GM13976 (cell line): ENCODE measurements around the gene CARD10.
"Not testable (repeated sequence)": the region's sequence is repeated elsewhere in the genome, so short reads cannot be mapped to it uniquely, and the experiment has no call there.

ENCODE experiments used
- DNase-seq: peaks from one replicate; pipeline ENCODE4 v3.0.0; 2012; ENCODE audit warnings: low spot score
- CTCF ChIP-seq: IDR thresholded peaks from 2 replicates; pipeline ENCODE4 v1.5.1; 2012; ENCODE audit warnings: borderline replicate concordance, mild to moderate bottlenecking; ENCODE audit not compliant: insufficient read depth; ENCODE audit errors: extremely low read depth, missing control alignments, control extremely low read depth
- in situ Hi-C: fragments of 300-500 bp; cut with MboI; formaldehyde crosslinking; loops from one replicate; pipeline ENCODE4 v1.12.0; 2022; ENCODE audit warnings: low sequenced_read_pairs, mixed read lengths, inconsistent platforms; ENCODE audit not compliant: unreplicated experiment

Gene CARD10

DNA sequence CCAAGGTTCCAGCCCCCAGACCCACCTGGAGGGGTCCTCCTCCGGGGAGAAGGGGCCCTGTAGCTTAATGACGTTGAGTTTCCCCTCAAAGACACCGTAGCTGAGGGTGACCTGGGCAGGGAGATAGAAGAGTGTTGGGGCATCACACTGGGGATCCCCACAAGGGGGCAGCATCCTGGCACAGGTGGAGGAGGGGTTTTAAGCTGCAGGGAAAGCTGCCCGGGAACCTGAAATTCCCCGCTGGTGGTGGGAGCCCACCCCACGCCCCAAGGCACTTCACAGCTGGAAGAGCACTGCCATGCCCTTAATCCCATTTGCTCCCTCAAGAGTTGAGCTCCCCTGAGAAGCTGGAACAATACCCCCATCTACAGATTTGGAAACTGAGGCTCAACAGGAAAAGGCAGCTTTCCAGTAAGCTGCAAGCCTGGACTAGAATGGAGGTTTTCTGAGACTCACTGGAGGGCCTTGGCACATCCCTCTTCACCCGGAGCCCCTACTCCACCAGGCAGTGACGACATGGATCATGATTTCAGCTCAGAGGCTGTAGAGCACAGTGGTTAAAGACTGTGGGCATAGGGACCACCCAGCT, 46.7 kb downstream of the CARD10 start:
- in situ Hi-C loops, result no loop called here
- TF ChIP-seq CTCF, result peak; percentile 34
- DNase-seq, result peak; percentile 71

DNA sequence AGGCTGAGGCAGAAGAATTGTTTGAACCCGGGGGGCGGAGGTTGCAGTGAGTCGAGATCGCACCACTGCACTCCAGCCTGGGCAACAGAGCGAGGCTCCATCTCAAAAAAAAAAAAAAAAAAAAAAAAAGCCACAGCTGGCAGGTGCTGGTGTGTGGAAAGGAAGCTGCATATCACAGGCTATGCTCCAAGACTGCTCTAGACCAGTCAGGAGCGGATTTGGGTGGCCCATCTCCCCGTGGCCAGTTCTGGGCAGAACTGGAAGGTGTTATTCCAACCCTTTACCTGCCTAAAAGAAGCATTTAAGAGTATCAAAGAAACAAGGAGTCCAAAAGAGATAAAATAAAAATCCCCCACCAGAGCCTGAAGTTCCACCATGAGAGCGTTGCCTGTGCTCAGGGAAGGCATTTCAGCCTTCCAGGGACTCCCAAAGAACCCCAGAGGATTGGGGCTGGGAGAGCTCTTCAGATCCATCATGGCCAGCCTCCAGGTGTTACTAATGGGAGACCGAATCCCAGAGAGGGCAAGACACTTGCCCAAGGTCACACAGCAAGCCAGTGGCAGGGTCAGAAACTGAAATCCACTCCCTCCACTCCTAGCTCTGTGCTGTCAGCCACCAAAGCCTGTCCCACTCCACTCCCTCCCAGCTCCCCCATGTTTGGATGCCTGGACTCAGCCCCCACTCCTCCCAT, 47.3 kb downstream of the CARD10 start:
- no peak for TF ChIP-seq CTCF
- no peak for DNase-seq
- in situ Hi-C loops, result no loop called here

DNA sequence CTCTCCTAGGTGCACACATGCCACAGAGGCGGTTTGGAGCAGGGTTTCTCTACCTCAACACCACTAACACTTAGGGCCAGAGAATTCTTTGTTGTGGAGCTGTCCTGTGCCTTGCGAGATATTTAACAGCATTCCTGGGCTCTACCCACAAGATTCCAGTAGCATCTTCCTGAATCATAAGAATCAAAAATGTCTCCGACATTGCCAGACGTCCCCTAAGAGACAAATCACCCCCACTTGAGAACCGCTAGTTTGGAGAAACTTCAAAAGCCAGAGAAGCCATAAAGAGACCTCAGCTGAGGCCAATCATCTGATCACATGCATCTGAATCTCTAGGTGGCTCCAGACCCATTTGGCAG, 49.1 kb downstream of the CARD10 start:
- in situ Hi-C loops, result no loop called here
- no peak for DNase-seq
- TF ChIP-seq CTCF, result no peak

GRCh38 chr22:37469416-37470086, 49.7 kb downstream of the CARD10 start:
- in situ Hi-C loops, result no loop called here
- TF ChIP-seq CTCF, result no peak
- DNase-seq, result no peak

DNA sequence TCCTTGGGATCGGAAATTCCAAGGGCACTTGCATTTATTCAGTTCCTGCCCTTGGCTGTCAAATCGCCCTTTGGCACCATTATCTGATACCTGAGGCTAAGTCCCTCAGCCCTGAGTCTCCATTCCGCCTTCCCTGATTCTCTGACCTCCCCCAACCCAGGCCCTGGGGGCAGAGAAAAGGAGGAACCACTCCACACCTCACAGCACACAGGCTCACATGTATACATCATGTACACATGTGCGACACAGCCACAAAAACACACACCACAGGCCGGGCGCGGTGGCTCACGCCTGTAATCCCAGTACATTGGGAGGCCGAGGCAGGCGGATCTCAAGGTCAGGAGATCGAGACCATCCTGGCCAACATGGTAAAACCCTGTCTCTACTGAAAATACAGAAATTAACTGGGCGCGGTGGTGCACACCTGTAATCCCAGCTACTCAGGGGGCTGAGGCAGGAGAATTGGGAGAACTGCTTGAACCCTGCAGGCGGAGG, 51.0 kb downstream of the CARD10 start:
- in situ Hi-C loops, DNase-seq: not testable (repeated sequence)

DNA sequence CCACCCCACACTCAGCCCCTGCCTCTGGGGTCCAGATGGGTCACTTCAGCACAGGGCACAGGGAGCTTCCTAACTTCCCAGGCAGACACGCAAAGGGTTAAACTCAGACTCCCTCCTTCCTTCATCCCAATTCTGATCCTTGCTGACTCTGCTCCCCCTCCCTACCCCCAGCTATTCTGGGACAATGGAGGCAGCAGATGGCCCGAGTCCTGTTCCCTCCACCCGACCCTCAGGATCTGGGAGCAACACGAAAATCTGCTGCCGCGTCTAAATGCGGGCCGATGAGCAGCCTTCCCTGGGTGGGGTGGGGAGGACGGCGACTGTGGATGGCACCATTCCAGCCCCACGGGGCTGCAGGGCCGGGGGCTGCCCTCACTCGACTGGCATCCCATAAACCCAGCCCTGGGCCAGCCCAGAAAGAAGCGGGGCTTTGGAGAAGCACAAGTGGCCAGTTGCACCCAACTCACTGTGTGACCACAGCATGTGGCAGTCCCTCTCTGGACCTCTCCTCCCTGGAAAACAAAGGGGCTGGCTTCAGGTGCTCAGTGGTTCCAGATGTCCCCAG, 51.7 kb downstream of the CARD10 start:
- in situ Hi-C loops, result no loop called here

More for the DNA sequence above, 51.7 kb downstream of the CARD10 start:
- TF ChIP-seq CTCF, result no peak
- no peak for DNase-seq
